ENCODE data around the gene IL19.
"Not testable (repeated sequence)": the region's sequence is repeated elsewhere in the genome, so short reads cannot be mapped to it uniquely, and the experiment has no call there.

The IL19 gene

DNA sequence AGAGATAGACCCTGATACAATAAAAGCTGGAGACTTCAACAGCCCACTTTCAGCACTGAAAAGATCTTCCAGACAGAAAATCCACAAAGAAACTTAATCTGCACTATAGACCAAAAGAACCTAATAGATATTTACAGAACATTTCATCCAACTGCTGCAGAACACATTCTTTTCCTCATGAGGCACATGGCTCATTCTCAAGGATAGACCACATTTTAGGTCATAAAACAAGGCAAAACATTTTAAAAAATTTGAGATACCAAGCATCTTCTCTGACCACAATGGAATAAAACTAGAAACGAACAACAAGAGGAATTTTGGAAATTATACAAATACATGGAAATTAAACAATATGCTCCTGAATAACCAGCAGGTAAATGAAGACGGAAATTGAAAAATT is 79.8 kb downstream of the IL19 start:
- TF ChIP-seq SPI1 (IDR thresholded peaks at IDR 0.05; ENCODE audit: borderline replicate concordance, low read depth) = no peak
- TF ChIP-seq, protein P1, sequence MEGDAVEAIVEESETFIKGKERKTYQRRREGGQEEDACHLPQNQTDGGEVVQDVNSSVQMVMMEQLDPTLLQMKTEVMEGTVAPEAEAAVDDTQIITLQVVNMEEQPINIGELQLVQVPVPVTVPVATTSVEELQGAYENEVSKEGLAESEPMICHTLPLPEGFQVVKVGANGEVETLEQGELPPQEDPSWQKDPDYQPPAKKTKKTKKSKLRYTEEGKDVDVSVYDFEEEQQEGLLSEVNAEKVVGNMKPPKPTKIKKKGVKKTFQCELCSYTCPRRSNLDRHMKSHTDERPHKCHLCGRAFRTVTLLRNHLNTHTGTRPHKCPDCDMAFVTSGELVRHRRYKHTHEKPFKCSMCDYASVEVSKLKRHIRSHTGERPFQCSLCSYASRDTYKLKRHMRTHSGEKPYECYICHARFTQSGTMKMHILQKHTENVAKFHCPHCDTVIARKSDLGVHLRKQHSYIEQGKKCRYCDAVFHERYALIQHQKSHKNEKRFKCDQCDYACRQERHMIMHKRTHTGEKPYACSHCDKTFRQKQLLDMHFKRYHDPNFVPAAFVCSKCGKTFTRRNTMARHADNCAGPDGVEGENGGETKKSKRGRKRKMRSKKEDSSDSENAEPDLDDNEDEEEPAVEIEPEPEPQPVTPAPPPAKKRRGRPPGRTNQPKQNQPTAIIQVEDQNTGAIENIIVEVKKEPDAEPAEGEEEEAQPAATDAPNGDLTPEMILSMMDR (IDR thresholded peaks at IDR 0.05; ENCODE audit: insufficient read depth, low read length) = no peak
- no peak for TF ChIP-seq GABPA (IDR thresholded peaks at IDR 0.05; ENCODE audit: low read depth)
- TF ChIP-seq, protein P2, sequence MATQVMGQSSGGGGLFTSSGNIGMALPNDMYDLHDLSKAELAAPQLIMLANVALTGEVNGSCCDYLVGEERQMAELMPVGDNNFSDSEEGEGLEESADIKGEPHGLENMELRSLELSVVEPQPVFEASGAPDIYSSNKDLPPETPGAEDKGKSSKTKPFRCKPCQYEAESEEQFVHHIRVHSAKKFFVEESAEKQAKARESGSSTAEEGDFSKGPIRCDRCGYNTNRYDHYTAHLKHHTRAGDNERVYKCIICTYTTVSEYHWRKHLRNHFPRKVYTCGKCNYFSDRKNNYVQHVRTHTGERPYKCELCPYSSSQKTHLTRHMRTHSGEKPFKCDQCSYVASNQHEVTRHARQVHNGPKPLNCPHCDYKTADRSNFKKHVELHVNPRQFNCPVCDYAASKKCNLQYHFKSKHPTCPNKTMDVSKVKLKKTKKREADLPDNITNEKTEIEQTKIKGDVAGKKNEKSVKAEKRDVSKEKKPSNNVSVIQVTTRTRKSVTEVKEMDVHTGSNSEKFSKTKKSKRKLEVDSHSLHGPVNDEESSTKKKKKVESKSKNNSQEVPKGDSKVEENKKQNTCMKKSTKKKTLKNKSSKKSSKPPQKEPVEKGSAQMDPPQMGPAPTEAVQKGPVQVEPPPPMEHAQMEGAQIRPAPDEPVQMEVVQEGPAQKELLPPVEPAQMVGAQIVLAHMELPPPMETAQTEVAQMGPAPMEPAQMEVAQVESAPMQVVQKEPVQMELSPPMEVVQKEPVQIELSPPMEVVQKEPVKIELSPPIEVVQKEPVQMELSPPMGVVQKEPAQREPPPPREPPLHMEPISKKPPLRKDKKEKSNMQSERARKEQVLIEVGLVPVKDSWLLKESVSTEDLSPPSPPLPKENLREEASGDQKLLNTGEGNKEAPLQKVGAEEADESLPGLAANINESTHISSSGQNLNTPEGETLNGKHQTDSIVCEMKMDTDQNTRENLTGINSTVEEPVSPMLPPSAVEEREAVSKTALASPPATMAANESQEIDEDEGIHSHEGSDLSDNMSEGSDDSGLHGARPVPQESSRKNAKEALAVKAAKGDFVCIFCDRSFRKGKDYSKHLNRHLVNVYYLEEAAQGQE (IDR thresholded peaks at IDR 0.05; ENCODE audit: insufficient replicate concordance, low read depth) = no peak
- no peak for TF ChIP-seq POLR2AphosphoS5 (IDR thresholded peaks at IDR 0.05; ENCODE audit: low read depth)
- Histone ChIP-seq H3K27me3 (ENCODE audit: insufficient read depth, poor library complexity, severe bottlenecking) (no peaks in the 10 kb centered on the region), H3K4me3 (replicated peaks; ENCODE audit: insufficient read depth, low read length) (no peak overlapping the region), H3K27ac (replicated peaks) (no peak overlapping the region)
- DNase-seq (ENCODE audit: low read depth in 1 of 2, low spot score in 1 of 2) = no peak

DNA sequence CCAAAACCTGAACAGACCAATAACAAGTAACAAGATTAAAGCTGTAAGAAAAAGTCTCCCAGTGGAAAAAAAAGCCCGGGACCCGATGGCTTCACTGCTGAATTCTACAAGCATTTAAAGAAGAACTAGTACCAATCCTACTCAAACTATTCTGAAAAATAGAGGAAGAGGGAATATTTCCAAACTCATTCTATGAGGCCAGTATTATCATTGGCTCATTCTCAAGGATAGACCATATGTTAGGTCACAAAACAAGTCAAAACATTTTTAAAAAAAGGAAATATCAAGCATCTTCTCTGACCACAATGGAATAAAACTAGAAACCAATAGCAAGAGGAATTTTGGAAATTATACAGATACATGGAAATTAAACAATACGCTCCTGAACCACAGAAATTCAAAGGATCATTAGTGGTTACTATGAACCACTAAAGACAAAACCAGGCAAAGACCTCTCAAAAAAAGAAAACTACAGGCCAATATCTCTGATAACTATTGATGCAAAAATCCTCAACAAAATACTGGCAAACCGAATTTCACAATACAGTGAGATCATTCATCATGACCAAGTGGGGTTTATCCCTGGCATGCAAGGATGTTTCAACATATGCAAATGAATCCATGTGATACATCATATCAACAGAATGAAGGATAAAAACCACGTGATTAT is 80.9 kb downstream of the IL19 start:
- peak in 1 of 2 experiments; percentile 53 for DNase-seq (ENCODE audit: low read depth in 1 of 2, low spot score in 1 of 2)

DNA sequence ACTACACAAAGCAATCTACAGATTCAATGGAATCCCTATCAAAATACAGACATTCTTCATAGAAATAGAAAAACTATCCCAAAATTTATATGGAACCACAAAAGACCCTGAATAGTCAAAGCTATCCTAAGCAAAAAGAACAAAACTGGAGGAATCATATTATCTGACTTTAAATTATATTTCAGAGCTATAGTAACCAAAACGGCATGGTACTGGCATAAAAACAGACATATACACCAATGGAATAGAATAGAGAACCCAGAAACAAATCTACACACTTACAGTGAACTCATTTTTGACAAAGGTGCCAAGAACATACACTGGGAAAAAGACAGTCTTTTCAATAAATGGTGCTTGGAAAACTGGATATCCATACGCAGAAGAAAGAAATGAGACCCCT is 82.1 kb downstream of the IL19 start:
- H3K27me3 ChIP-seq (ENCODE audit: insufficient read depth, poor library complexity, severe bottlenecking); H3K27ac ChIP-seq (replicated peaks); H3K4me3 ChIP-seq (replicated peaks; ENCODE audit: insufficient read depth, low read length); DNase-seq (ENCODE audit: low read depth in 1 of 2, low spot score in 1 of 2): not testable (repeated sequence)

More for the DNA sequence above, 80.9 kb downstream of the IL19 start:
- no peaks in the 10 kb centered on the region for H3K27me3 ChIP-seq (ENCODE audit: insufficient read depth, poor library complexity, severe bottlenecking)
- H3K4me3 ChIP-seq (replicated peaks; ENCODE audit: insufficient read depth, low read length) = no peak overlapping the region
- H3K27ac ChIP-seq (replicated peaks) = no peak overlapping the region
- no peak for TF ChIP-seq POLR2AphosphoS5 (IDR thresholded peaks at IDR 0.05; ENCODE audit: low read depth)
- TF ChIP-seq, protein P1 (IDR thresholded peaks at IDR 0.05; ENCODE audit: insufficient read depth, low read length) = no peak
- no peak for TF ChIP-seq GABPA (IDR thresholded peaks at IDR 0.05; ENCODE audit: low read depth)
- no peak for TF ChIP-seq SPI1 (IDR thresholded peaks at IDR 0.05; ENCODE audit: borderline replicate concordance, low read depth)
- TF ChIP-seq, protein P2 (IDR thresholded peaks at IDR 0.05; ENCODE audit: insufficient replicate concordance, low read depth) = no peak

DNA sequence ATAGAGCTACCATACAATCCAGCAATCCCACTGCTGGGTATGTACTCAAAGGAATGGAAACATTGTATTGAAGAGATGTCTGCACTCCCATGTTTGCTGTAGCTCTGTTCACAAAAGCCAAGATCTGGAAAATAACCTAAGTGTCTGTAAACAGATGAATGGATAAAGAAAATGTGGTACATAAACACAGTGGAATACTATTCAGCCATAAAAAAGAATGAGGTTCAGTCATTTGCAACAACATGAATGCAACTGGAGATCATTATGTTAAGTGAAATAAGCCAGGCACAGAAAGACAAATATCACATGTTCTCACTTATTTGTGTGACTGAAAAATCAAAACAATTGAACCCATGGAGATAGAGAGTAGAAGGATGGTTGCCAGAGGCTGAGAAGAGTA is 83.1 kb downstream of the IL19 start:
- not testable (repeated sequence) for H3K27me3 ChIP-seq (ENCODE audit: insufficient read depth, poor library complexity, severe bottlenecking); H3K4me3 ChIP-seq (replicated peaks; ENCODE audit: insufficient read depth, low read length); H3K27ac ChIP-seq (replicated peaks); DNase-seq (ENCODE audit: low read depth in 1 of 2, low spot score in 1 of 2)
